Right lobe of liver (tissue), 6 donors: ENCODE results near the gene TSPAN9. TPM values are rescaled to one million over a fixed set of nuclear protein-coding genes. Genes with fewer than 3 reads are reported as not detected.

Experiments
- ATAC-seq, 4 donors: fragments of 200-7000 bp; cut with Tn5 transposase; one replicate each; pipeline ENCODE4 v1.9.1; 2020; ENCODE audit warnings: mild to moderate bottlenecking in 4 of 4, moderate library complexity in 4 of 4
- DNase-seq, 3 donors: peaks; one replicate each; pipeline ENCODE4 v3.0.0-alpha.2; 2020
- H3K27ac ChIP-seq, 3 donors: fragments of 200-600 bp; one replicate each; pipeline ENCODE4 v1.8.0; 2022
- H3K27me3 ChIP-seq, 2 donors: fragments of 200-600 bp; one replicate each; pipeline ENCODE4 v1.8.0; 2022
- H3K36me3 ChIP-seq, 4 donors: fragments of 200-600 bp; sonication (generic) in 1 of 4; one replicate each; pipeline versions ENCODE4 v1.5.1 to v1.8.0; 2017 to 2022; ENCODE audit warnings: control low read depth in 1 of 4
- H3K4me1 ChIP-seq, 4 donors: fragments of 200-600 bp; sonication (generic) in 1 of 4; one replicate each; pipeline versions ENCODE4 v1.5.1 to v1.8.0; 2017 to 2022; ENCODE audit warnings: control low read depth in 1 of 4
- H3K4me3 ChIP-seq, 3 donors: fragments of 200-600 bp; one replicate each; pipeline ENCODE4 v1.8.0; 2022
- H3K9me3 ChIP-seq, 4 donors: fragments of 200-600 bp; sonication (generic) in 1 of 4; one replicate each; pipeline versions ENCODE4 v1.5.1 to v1.8.0; 2017 to 2022; ENCODE audit warnings: control low read depth in 1 of 4
- CTCF ChIP-seq, 4 donors: fragments of 200-600 bp in 3 of 4; fragments of 450-650 bp in 1 of 4; IDR thresholded peaks; one replicate each; pipeline versions ENCODE4 v1.5.1 to v1.8.0; 2016 to 2022; ENCODE audit warnings: antibody characterized with exemption in 4 of 4, mild to moderate bottlenecking in 2 of 4
- POLR2A ChIP-seq: fragments of 450-650 bp; IDR thresholded peaks from one replicate; pipeline ENCODE4 v1.6.1; 2017; ENCODE audit warnings: antibody characterized with exemption, mild to moderate bottlenecking
- WGBS: methylation state at CpG from one replicate; pipeline ENCODE4 v1.1.6; 2018; ENCODE audit warnings: low coverage, low lambda C conversion rate; ENCODE audit not compliant: insufficient coverage; ENCODE audit errors: missing lambda C conversion rate; 5-methylcytosine and 5-hydroxymethylcytosine counted together
- intact Hi-C, 2 donors: fragments of 100-400 bp; cut with DNase I; formaldehyde crosslinking; loops; one replicate each; pipeline versions ENCODE4 v1.11.2 to v1.14.1; 2022
- total RNA-seq, 6 experiments: library from RNA; depleted of rRNA in 2 of 6; stranded (reverse); fragments of >200 nt in 2 of 6; fragmentation: NEBNext Ultra II Directional in 3 of 6; extraction: Animal tissue kit (Norgen Biotek cat#: 25700) in 3 of 6; gene quantifications; one replicate each; pipeline versions ENCODE4 v1.1.0 to v1.2.4, GENCODE V29; 2016 to 2023
- donor health status: DM: no; HTN: yes; CAD: no.
- donor health status: DM: no; HTN: no; CAD: no.
- donor health status: DM: no; HTN: no; CAD: no.
- donor health status: DM: no; HTN: yes; CAD: no.
- donor health status: DM: no; HTN: yes; CAD: no.

TSPAN9 gene
- total RNA-seq, 6 experiments from 2014 or later, result 23.7 to 53.2 (median 39.8) TPM

- intact Hi-C loops, result no loop called here
- TF ChIP-seq CTCF (IDR thresholded peaks at IDR 0.05), result no peak
- no peak for TF ChIP-seq POLR2A
- 47% methylated on average over 12 of the region's 35 CpGs for WGBS
- H3K4me3 ChIP-seq, result no peak overlapping the region
- DNase-seq (peak in 1 of 3 donors; percentile 67), ATAC-seq (peak; percentile 23 to 42 (median 36))
- H3K27ac ChIP-seq, result no peak overlapping the region
- H3K27me3 ChIP-seq, result no peaks in the 10 kb centered on the region
- H3K9me3 ChIP-seq, result no peaks in the 10 kb centered on the region
- H3K4me1 ChIP-seq, result peaks cover 0 to 28% (median 13%) of the 10 kb centered on the region in 4 donors
- H3K36me3 ChIP-seq, result no peaks in the 10 kb centered on the region
These were observed 187.1 kb downstream of the TSPAN9 start for GRCh38 chr12:3263939-3264922.

GRCh38 chr12:3265406-3265805, 188.2 kb downstream of the TSPAN9 start:
- H3K27me3 ChIP-seq, result no peaks in the 10 kb centered on the region
- H3K9me3 ChIP-seq, result no peaks in the 10 kb centered on the region
- peaks cover 0 to 28% (median 13%) of the 10 kb centered on the region in 4 donors for H3K4me1 ChIP-seq
- H3K4me3 ChIP-seq, result no peak overlapping the region
- ATAC-seq (no peak), DNase-seq (no peak)
- 89% methylated on average over 1 of the region's 8 CpGs for WGBS
- TF ChIP-seq POLR2A, result no peak
- no peak for TF ChIP-seq CTCF (IDR thresholded peaks at IDR 0.05)
- no peak overlapping the region for H3K27ac ChIP-seq
- intact Hi-C loops, result no loop called here
- H3K36me3 ChIP-seq, result no peaks in the 10 kb centered on the region

GRCh38 chr12:3266638-3267037, 189.5 kb downstream of the TSPAN9 start:
- H3K27me3 ChIP-seq, result no peaks in the 10 kb centered on the region
- DNase-seq (no peak), ATAC-seq (no peak)
- no peaks in the 10 kb centered on the region for H3K9me3 ChIP-seq
- H3K4me1 ChIP-seq, result peaks cover 0 to 25% (median 10%) of the 10 kb centered on the region in 4 donors
- H3K4me3 ChIP-seq, result no peak overlapping the region
- no peak overlapping the region for H3K27ac ChIP-seq
- WGBS, result 100% methylated on average over 3 of the region's 8 CpGs
- intact Hi-C loops, result no loop called here
- no peak for TF ChIP-seq POLR2A
- no peak for TF ChIP-seq CTCF (IDR thresholded peaks at IDR 0.05)
- no peaks in the 10 kb centered on the region for H3K36me3 ChIP-seq

GRCh38 chr12:3267690-3268089, 190.5 kb downstream of the TSPAN9 start:
- intact Hi-C loops, result no loop called here
- no peak overlapping the region for H3K4me3 ChIP-seq
- 71% methylated on average over 4 of the region's 11 CpGs for WGBS
- DNase-seq (no peak), ATAC-seq (no peak)
- peaks cover 0 to 15% (median 5%) of the 10 kb centered on the region in 4 donors for H3K4me1 ChIP-seq
- no peak for TF ChIP-seq POLR2A
- H3K9me3 ChIP-seq, result no peaks in the 10 kb centered on the region
- H3K27me3 ChIP-seq, result no peaks in the 10 kb centered on the region
- no peaks in the 10 kb centered on the region for H3K36me3 ChIP-seq
- H3K27ac ChIP-seq, result no peak overlapping the region

- WGBS, result no CpG with 5 or more reads among the region's 11 CpGs
- Histone ChIP-seq H3K36me3 (no peaks in the 10 kb centered on the region), H3K4me1 (no peaks in the 10 kb centered on the region), H3K4me3 (no peak overlapping the region), H3K27ac (no peak overlapping the region), H3K27me3 (no peaks in the 10 kb centered on the region), H3K9me3 (no peaks in the 10 kb centered on the region)
- DNase-seq, result no peak
- TF ChIP-seq POLR2A (no peak), CTCF (IDR thresholded peaks at IDR 0.05) (no peak)
- ATAC-seq, result no peak
- intact Hi-C loops, result no loop called here
These were observed 192.4 kb downstream of the TSPAN9 start for GRCh38 chr12:3269594-3269993.
